HepG2 (cell line): Measurements from ENCODE around the gene PML. TPM values are rescaled to one million over a fixed set of nuclear protein-coding genes. Genes with fewer than 3 reads are reported as not detected.

Experiments used
- FOXK2 ChIP-seq: fragments of 450-650 bp; IDR thresholded peaks from 2 replicates; pipeline ENCODE4 v1.6.1; 2016
- IKZF1 ChIP-seq: fragments of 450-650 bp; IDR thresholded peaks from 2 replicates; pipeline ENCODE4 v1.7.1; 2016
- ISX ChIP-seq: sonication (generic); formaldehyde crosslinking; conservative IDR thresholded peaks from 2 replicates; pipeline ENCODE4 v1.5.0; 2020; ENCODE audit warnings: missing genetic modification reagents
- MZF1 ChIP-seq: sonication (generic); formaldehyde crosslinking; IDR thresholded peaks from 2 replicates; pipeline ENCODE4 v1.8.1; 2023; ENCODE audit warnings: mild to moderate bottlenecking, missing genetic modification reagents, borderline replicate concordance
- RBAK ChIP-seq: sonication (generic); formaldehyde crosslinking; IDR thresholded peaks from 2 replicates; pipeline ENCODE4 v1.5.1; 2020; ENCODE audit warnings: mild to moderate bottlenecking, missing genetic modification reagents
- ZFP36 ChIP-seq: fragments of 150-350 bp; IDR thresholded peaks from 2 replicates; pipeline ENCODE4 v1.6.1; 2018; ENCODE audit warnings: borderline replicate concordance, low read length, low read depth; ENCODE audit not compliant: partially characterized antibody
- ZNF331 ChIP-seq: sonication (generic); formaldehyde crosslinking; IDR thresholded peaks from 2 replicates; pipeline ENCODE4 v1.4.0; 2020; ENCODE audit warnings: missing genetic modification reagents
- ZNF749 ChIP-seq: sonication (generic); formaldehyde crosslinking; IDR thresholded peaks from 2 replicates; pipeline ENCODE4 v1.8.0; 2022; ENCODE audit warnings: mild to moderate bottlenecking, missing genetic modification reagents, moderate library complexity, borderline replicate concordance
- ZNF775 ChIP-seq: sonication (generic); formaldehyde crosslinking; IDR thresholded peaks from 2 replicates; pipeline ENCODE4 v1.4.0; 2020; ENCODE audit warnings: missing genetic modification reagents, mild to moderate bottlenecking, moderate library complexity, borderline replicate concordance
- ZNF782 ChIP-seq: sonication (generic); formaldehyde crosslinking; IDR thresholded peaks from 2 replicates; pipeline ENCODE4 v1.4.0; 2020; ENCODE audit warnings: missing genetic modification reagents, mild to moderate bottlenecking, borderline replicate concordance
- polyA plus RNA-seq, 8 experiments: library from polyadenylated mRNA; depleted of rRNA in 3 of 8; stranded (reverse) in 7 of 8; unstranded in 1 of 8; fragments of >200 nt; fragmentation: Illumina TruSeq in 4 of 8; extraction: Trizol in 4 of 8; gene quantifications; 2 replicates each; pipeline versions ENCODE4 v1.2.1 to v1.2.3, GENCODE V29; 2011 to 2016; ENCODE audit warnings: low read depth in 4 of 8, missing spikeins in 1 of 8, mixed read lengths in 1 of 8; ENCODE audit not compliant: insufficient read depth in 1 of 8
- total RNA-seq, 5 experiments: library from RNA; depleted of rRNA; stranded (reverse); fragments of >200 nt; fragmentation: Illumina TruSeq; extraction: Trizol; gene quantifications; 2 replicates each; pipeline ENCODE4 v1.2.3, GENCODE V29; 2016; ENCODE audit warnings: low read depth in 1 of 5
- TF ChIP-seq, protein P1 (sequence below): sonication (generic); formaldehyde crosslinking; IDR thresholded peaks from 2 replicates; pipeline ENCODE4; 2020; ENCODE audit warnings: missing genetic modification reagents, mild to moderate bottlenecking, borderline replicate concordance
- TF ChIP-seq, protein P2 (sequence below): IDR thresholded peaks from 2 replicates; pipeline ENCODE4 v1.6.1; 2016; ENCODE audit warnings: low read depth, borderline replicate concordance
- TF ChIP-seq, protein P3 (sequence below): sonication (generic); formaldehyde crosslinking; conservative IDR thresholded peaks from 2 replicates; pipeline ENCODE4 v1.5.0; 2020; ENCODE audit warnings: missing genetic modification reagents
- TF ChIP-seq, protein P4 (sequence below): sonication (generic); formaldehyde crosslinking; IDR thresholded peaks from 2 replicates; pipeline ENCODE4 v1.4.0; 2020; ENCODE audit warnings: missing genetic modification reagents
- TF ChIP-seq, protein P5 (sequence below): sonication (generic); formaldehyde crosslinking; IDR thresholded peaks from 2 replicates; pipeline ENCODE4 v1.4.0; 2020; ENCODE audit warnings: missing genetic modification reagents; ENCODE audit errors: not compliant biosample characterization
- TF ChIP-seq, protein P6 (sequence below): IDR thresholded peaks from 2 replicates; pipeline ENCODE4 v1.6.1; 2016; ENCODE audit warnings: missing compliant biosample characterization, missing genetic modification reagents, borderline replicate concordance

The PML gene
- total and polyA plus RNA-seq, 2 of the 13 experiments (the other 11 are each of a cell fraction or from before 2014, with no cell fraction given), result 2.9 to 3.9 TPM

DNA sequence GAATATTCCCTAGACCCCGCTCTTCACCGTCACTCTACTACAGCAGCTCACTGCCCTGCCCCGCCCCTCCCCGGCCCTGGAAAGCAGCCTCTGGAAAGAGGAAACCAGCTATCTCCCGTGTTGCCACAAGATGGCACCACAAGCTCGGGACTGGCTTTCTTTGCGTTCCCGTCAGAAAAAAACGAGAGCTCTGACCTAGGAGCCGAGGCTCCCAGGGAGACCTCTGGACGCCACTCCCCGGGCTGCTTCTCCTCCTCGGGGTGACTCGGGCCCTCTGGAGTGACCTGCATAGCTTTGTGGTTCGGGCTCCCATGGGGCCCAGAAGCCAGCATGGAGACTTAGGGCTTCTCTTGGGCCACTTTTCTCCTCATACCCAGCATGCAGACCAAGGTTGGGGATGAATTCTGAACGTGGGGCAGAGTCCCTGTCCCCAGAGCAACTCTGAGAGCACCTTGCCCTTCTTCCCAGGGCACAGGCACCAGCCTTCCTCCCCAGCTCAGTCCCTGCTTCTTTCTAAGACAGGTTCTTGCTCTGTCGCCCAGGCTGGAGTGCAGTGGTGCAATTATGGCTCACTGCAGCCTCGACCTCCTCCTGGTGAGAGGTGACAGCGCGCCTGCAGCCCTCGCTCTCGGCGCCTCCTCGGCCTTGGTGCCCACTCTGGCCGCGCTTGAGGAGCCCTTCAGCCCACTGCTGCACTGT is 21.4 kb upstream of the PML start (continued):
- TF ChIP-seq MZF1 (CRISPR knock-in tag) (no peak), FOXK2 (no peak), IKZF1 (no peak), RBAK (no peak), ZNF775 (CRISPR knock-in tag) (no peak), ZNF749 (no peak), ZFP36 (no peak), ISX (CRISPR knock-in tag) (no peak), ZNF331 (CRISPR knock-in tag) (no peak), ZNF782 (no peak)
- TF ChIP-seq, protein P1, sequence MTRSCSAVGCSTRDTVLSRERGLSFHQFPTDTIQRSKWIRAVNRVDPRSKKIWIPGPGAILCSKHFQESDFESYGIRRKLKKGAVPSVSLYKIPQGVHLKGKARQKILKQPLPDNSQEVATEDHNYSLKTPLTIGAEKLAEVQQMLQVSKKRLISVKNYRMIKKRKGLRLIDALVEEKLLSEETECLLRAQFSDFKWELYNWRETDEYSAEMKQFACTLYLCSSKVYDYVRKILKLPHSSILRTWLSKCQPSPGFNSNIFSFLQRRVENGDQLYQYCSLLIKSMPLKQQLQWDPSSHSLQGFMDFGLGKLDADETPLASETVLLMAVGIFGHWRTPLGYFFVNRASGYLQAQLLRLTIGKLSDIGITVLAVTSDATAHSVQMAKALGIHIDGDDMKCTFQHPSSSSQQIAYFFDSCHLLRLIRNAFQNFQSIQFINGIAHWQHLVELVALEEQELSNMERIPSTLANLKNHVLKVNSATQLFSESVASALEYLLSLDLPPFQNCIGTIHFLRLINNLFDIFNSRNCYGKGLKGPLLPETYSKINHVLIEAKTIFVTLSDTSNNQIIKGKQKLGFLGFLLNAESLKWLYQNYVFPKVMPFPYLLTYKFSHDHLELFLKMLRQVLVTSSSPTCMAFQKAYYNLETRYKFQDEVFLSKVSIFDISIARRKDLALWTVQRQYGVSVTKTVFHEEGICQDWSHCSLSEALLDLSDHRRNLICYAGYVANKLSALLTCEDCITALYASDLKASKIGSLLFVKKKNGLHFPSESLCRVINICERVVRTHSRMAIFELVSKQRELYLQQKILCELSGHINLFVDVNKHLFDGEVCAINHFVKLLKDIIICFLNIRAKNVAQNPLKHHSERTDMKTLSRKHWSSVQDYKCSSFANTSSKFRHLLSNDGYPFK (CRISPR knock-in tag), result 0 out of 2 replicates have a peak, but pooled peaks have one; percentile 24
- TF ChIP-seq, protein P2, sequence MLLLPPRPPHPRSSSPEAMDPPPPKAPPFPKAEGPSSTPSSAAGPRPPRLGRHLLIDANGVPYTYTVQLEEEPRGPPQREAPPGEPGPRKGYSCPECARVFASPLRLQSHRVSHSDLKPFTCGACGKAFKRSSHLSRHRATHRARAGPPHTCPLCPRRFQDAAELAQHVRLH (CRISPR knock-in tag), result no peak
- TF ChIP-seq, protein P3, sequence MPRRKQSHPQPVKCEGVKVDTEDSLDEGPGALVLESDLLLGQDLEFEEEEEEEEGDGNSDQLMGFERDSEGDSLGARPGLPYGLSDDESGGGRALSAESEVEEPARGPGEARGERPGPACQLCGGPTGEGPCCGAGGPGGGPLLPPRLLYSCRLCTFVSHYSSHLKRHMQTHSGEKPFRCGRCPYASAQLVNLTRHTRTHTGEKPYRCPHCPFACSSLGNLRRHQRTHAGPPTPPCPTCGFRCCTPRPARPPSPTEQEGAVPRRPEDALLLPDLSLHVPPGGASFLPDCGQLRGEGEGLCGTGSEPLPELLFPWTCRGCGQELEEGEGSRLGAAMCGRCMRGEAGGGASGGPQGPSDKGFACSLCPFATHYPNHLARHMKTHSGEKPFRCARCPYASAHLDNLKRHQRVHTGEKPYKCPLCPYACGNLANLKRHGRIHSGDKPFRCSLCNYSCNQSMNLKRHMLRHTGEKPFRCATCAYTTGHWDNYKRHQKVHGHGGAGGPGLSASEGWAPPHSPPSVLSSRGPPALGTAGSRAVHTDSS (CRISPR knock-in tag), result no peak
- TF ChIP-seq, protein P4, sequence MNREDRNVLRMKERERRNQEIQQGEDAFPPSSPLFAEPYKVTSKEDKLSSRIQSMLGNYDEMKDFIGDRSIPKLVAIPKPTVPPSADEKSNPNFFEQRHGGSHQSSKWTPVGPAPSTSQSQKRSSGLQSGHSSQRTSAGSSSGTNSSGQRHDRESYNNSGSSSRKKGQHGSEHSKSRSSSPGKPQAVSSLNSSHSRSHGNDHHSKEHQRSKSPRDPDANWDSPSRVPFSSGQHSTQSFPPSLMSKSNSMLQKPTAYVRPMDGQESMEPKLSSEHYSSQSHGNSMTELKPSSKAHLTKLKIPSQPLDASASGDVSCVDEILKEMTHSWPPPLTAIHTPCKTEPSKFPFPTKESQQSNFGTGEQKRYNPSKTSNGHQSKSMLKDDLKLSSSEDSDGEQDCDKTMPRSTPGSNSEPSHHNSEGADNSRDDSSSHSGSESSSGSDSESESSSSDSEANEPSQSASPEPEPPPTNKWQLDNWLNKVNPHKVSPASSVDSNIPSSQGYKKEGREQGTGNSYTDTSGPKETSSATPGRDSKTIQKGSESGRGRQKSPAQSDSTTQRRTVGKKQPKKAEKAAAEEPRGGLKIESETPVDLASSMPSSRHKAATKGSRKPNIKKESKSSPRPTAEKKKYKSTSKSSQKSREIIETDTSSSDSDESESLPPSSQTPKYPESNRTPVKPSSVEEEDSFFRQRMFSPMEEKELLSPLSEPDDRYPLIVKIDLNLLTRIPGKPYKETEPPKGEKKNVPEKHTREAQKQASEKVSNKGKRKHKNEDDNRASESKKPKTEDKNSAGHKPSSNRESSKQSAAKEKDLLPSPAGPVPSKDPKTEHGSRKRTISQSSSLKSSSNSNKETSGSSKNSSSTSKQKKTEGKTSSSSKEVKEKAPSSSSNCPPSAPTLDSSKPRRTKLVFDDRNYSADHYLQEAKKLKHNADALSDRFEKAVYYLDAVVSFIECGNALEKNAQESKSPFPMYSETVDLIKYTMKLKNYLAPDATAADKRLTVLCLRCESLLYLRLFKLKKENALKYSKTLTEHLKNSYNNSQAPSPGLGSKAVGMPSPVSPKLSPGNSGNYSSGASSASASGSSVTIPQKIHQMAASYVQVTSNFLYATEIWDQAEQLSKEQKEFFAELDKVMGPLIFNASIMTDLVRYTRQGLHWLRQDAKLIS, result no peak
- TF ChIP-seq, protein P5, sequence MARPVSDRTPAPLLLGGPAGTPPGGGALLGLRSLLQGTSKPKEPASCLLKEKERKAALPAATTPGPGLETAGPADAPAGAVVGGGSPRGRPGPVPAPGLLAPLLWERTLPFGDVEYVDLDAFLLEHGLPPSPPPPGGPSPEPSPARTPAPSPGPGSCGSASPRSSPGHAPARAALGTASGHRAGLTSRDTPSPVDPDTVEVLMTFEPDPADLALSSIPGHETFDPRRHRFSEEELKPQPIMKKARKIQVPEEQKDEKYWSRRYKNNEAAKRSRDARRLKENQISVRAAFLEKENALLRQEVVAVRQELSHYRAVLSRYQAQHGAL, result no peak
- TF ChIP-seq, protein P6, sequence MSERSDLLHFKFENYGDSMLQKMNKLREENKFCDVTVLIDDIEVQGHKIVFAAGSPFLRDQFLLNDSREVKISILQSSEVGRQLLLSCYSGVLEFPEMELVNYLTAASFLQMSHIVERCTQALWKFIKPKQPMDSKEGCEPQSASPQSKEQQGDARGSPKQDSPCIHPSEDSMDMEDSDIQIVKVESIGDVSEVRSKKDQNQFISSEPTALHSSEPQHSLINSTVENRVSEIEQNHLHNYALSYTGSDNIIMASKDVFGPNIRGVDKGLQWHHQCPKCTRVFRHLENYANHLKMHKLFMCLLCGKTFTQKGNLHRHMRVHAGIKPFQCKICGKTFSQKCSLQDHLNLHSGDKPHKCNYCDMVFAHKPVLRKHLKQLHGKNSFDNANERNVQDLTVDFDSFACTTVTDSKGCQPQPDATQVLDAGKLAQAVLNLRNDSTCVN, result no peak
